ENCODE data around the gene ARRB1. TPM values are rescaled to one million over a fixed set of nuclear protein-coding genes. Genes with fewer than 3 reads are reported as not detected.

The ARRB1 gene
- total and polyA plus RNA-seq, 10 of the 15 experiments (the other 5 are each of a cell fraction or from before 2014, with no cell fraction given): 0.39 to 12.9 (median 1.7) TPM

DNA sequence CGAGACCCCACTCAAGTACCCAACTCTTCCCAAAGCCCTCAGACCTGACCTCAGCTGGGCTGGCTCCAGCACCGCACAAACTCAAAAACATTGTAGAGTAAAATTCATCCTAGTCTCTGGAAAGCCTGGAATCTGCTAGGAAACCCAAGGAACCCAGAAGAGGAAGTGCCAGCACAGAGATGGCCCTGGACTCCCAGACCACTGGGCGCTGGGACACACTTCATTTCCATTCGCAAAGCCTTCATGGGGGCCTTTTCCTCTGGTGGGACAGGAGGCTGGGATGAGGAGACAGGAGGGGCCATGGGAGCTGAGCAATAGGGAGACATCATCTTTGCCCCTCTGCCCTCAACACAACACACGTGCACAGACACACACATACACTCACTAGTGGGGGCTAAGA is 30.8 kb downstream of the ARRB1 start (continued):
- TF ChIP-seq, protein P1, sequence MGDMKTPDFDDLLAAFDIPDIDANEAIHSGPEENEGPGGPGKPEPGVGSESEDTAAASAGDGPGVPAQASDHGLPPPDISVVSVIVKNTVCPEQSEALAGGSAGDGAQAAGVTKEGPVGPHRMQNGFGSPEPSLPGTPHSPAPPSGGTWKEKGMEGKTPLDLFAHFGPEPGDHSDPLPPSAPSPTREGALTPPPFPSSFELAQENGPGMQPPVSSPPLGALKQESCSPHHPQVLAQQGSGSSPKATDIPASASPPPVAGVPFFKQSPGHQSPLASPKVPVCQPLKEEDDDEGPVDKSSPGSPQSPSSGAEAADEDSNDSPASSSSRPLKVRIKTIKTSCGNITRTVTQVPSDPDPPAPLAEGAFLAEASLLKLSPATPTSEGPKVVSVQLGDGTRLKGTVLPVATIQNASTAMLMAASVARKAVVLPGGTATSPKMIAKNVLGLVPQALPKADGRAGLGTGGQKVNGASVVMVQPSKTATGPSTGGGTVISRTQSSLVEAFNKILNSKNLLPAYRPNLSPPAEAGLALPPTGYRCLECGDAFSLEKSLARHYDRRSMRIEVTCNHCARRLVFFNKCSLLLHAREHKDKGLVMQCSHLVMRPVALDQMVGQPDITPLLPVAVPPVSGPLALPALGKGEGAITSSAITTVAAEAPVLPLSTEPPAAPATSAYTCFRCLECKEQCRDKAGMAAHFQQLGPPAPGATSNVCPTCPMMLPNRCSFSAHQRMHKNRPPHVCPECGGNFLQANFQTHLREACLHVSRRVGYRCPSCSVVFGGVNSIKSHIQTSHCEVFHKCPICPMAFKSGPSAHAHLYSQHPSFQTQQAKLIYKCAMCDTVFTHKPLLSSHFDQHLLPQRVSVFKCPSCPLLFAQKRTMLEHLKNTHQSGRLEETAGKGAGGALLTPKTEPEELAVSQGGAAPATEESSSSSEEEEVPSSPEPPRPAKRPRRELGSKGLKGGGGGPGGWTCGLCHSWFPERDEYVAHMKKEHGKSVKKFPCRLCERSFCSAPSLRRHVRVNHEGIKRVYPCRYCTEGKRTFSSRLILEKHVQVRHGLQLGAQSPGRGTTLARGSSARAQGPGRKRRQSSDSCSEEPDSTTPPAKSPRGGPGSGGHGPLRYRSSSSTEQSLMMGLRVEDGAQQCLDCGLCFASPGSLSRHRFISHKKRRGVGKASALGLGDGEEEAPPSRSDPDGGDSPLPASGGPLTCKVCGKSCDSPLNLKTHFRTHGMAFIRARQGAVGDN (IDR thresholded peaks at IDR 0.05): no peak
- no peak for TF ChIP-seq BACH1 (IDR thresholded peaks at IDR 0.05; ENCODE audit: borderline replicate concordance)

DNA sequence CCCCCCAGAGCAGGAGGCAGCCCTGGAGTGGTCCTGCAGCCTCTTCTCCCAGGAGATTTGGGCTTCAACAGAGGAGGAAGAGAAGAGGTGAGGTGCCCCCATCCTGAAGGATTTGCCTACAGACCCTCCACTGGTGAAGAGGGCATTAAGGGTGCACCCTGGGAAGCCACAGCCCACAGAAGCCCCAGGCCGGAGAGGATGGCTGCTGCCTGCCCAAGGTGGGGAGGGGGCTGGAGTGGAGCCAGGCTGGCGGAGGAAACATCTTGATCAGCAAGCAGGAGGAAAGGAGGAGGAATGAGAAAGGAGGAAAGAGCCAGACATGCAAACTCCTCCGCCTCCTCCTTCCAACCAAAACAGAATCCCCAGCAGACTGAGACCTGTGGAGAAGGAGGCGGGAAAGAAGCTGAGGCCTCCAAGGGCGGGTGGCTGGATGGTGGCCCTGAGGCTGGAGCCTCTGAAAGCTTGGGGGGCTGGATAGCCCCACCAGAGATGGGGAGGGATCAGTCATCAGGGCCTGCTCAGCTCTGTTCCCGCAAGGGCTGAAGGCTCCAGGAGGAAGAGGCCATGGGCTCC is 31.3 kb downstream of the ARRB1 start:
- no peak for TF ChIP-seq ZNF207 (IDR thresholded peaks at IDR 0.05; ENCODE audit: borderline replicate concordance)
- ChIA-PET POLR2A (no interaction called here), SMC1A (ENCODE audit: uncharacterized antibody, unreplicated experiment) (no interaction called here), CTCF (no interaction called here), RAD21 (ENCODE audit: unreplicated experiment) (no interaction called here)
- Histone ChIP-seq H3K9me3 (replicated peaks; ENCODE audit: control insufficient read depth, insufficient read depth, low read length) (no peaks in the 10 kb centered on the region), H3K27ac (ENCODE audit: control insufficient read depth, insufficient read depth) (no peak overlapping the region), H3K27me3 (replicated peaks in 1 of 2; ENCODE audit: control insufficient read depth in 2 of 2, insufficient read depth in 2 of 2, low read length in 1 of 2) (no peaks in the 10 kb centered on the region), H2AFZ (ENCODE audit: control insufficient read depth, low read depth, low read length) (no peak overlapping the region), H3K4me2 (ENCODE audit: control insufficient read depth, insufficient read depth) (no peak overlapping the region), H3K36me3 (ENCODE audit: control insufficient read depth in 2 of 2, insufficient read depth in 2 of 2, low read length in 1 of 2) (no peaks in the 10 kb centered on the region; a peak in 1 of 4 replicates), H3K4me1 (ENCODE audit: control insufficient read depth, insufficient read depth, low read length) (no peaks in the 10 kb centered on the region), H4K20me1 (ENCODE audit: control insufficient read depth, insufficient read depth) (no peaks in the 10 kb centered on the region), H3K4me3 (no peak overlapping the region), H3K79me2 (ENCODE audit: control insufficient read depth, insufficient read depth, low read length) (no peaks in the 10 kb centered on the region), H3K9ac (ENCODE audit: control insufficient read depth, insufficient read depth, low read length) (no peak overlapping the region)
- no TSS peak for BruUV-seq (replicated peaks)
- FAIRE-seq (no peak), DNase-seq (ENCODE audit: low read depth, low spot score) (no peak), ATAC-seq (no peak)
- intact Hi-C loops (cut with micrococcal nuclease; ENCODE audit: unreplicated experiment): no loop called here
- in situ Hi-C loops (cut with MboI): no loop called here
- WGBS (ENCODE audit: insufficient coverage, insufficient replicate concordance, low lambda C conversion rate, missing lambda C conversion rate): 34% methylated on average over 6 of the region's 6 CpGs

All from GM12878 (cell line).